ENCODE data around the gene CAMTA1.

DNA sequence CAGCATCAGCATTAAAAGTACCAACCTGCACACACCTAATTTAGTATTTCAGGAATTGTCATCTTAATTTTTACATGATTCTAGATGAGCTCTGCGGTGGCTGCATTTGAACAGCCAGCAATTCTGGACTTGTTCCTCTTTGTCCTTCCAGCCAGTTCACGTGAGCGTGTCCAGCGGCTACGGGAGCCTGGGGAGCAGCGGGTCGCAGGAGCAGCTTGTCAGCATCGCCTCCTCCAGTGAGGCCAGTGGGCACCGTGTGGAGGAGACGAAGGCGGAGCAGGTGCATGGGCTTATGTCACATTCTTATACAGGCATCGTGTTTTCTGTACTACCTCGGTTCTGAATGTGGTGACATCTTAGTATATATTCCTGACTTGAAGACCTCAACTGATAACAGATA lies 1024.5 kb downstream of the CAMTA1 start:
- TF ChIP-seq, protein P1, sequence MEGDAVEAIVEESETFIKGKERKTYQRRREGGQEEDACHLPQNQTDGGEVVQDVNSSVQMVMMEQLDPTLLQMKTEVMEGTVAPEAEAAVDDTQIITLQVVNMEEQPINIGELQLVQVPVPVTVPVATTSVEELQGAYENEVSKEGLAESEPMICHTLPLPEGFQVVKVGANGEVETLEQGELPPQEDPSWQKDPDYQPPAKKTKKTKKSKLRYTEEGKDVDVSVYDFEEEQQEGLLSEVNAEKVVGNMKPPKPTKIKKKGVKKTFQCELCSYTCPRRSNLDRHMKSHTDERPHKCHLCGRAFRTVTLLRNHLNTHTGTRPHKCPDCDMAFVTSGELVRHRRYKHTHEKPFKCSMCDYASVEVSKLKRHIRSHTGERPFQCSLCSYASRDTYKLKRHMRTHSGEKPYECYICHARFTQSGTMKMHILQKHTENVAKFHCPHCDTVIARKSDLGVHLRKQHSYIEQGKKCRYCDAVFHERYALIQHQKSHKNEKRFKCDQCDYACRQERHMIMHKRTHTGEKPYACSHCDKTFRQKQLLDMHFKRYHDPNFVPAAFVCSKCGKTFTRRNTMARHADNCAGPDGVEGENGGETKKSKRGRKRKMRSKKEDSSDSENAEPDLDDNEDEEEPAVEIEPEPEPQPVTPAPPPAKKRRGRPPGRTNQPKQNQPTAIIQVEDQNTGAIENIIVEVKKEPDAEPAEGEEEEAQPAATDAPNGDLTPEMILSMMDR (IDR thresholded peaks at IDR 0.05): no peak
- no peak for TF ChIP-seq POLR2AphosphoS5 (IDR thresholded peaks at IDR 0.05)
- no peak for TF ChIP-seq POLR2A (IDR thresholded peaks at IDR 0.05)

Measured in prostate gland (tissue), 2 donors.